CD14-positive monocyte (primary cell): Measurements from ENCODE around the gene CCRL2. TPM values are rescaled to one million over a fixed set of nuclear protein-coding genes. Genes with fewer than 3 reads are reported as not detected.

Experiments
- DNase-seq, 3 donors: peaks; one replicate each; pipeline ENCODE4 v3.0.0-alpha.2; 2011 to 2022
- H2AFZ ChIP-seq: 2 replicates; pipeline ENCODE4 v1.6.0; 2012; ENCODE audit warnings: mild to moderate bottlenecking, low read depth, low read length, inconsistent platforms; ENCODE audit not compliant: insufficient read depth, poor library complexity, severe bottlenecking
- H3K27ac ChIP-seq, 2 donors: 1 replicate in 1 of 2; 2 replicates in 1 of 2; pipeline ENCODE4 v1.5.1; 2012 to 2013; ENCODE audit warnings: low read length in 2 of 2, control low read depth in 1 of 2, inconsistent platforms in 1 of 2, low read depth in 1 of 2, mild to moderate bottlenecking in 1 of 2
- H3K27me3 ChIP-seq, 2 donors: one replicate each; pipeline versions ENCODE4 v1.6.0 to v1.6.1; 2011 to 2013; ENCODE audit warnings: low read length in 2 of 2; ENCODE audit not compliant: control insufficient read depth in 2 of 2, insufficient read depth in 2 of 2
- H3K36me3 ChIP-seq, 2 donors: replicated peaks in 1 of 2; 1 replicate in 1 of 2; 2 replicates in 1 of 2; pipeline versions ENCODE4 v1.5.1 to v1.6.1; 2012 to 2013; ENCODE audit warnings: low read length in 2 of 2, control low read depth in 1 of 2, inconsistent platforms in 1 of 2, mild to moderate bottlenecking in 1 of 2; ENCODE audit not compliant: insufficient read depth in 2 of 2, control insufficient read depth in 1 of 2
- H3K4me1 ChIP-seq, 2 donors: 1 replicate in 1 of 2; 2 replicates in 1 of 2; pipeline versions ENCODE4 v1.5.1 to v1.6.1; 2012 to 2013; ENCODE audit warnings: low read length in 2 of 2, control low read depth in 1 of 2, inconsistent platforms in 1 of 2, mild to moderate bottlenecking in 1 of 2, moderate library complexity in 1 of 2; ENCODE audit not compliant: insufficient read depth in 2 of 2, control insufficient read depth in 1 of 2
- H3K4me2 ChIP-seq: replicated peaks from 2 replicates; pipeline ENCODE3; 2012; ENCODE audit warnings: low read length, moderate library complexity, mild to moderate bottlenecking; ENCODE audit not compliant: poor library complexity, severe bottlenecking; ENCODE audit errors: extremely low read depth
- H3K4me3 ChIP-seq, 3 experiments: fragments of 200-600 bp in 1 of 3; sonication (generic) in 1 of 3; replicated peaks in 1 of 3; 1 replicate in 2 of 3; 2 replicates in 1 of 3; pipeline ENCODE4 v1.5.1; 2011 to 2013; ENCODE audit warnings: low read length in 3 of 3, mild to moderate bottlenecking in 3 of 3, control low read depth in 2 of 3, low read depth in 2 of 3, inconsistent platforms in 1 of 3, moderate library complexity in 1 of 3
- H3K79me2 ChIP-seq: 2 replicates; pipeline ENCODE4 v1.6.0; 2012; ENCODE audit warnings: mild to moderate bottlenecking, control low read depth, inconsistent platforms, low read length, moderate library complexity; ENCODE audit not compliant: insufficient read depth
- H3K9ac ChIP-seq: 2 replicates; pipeline ENCODE4 v1.6.0; 2017; ENCODE audit warnings: low read length, mild to moderate bottlenecking; ENCODE audit not compliant: insufficient read depth, poor library complexity, severe bottlenecking
- H3K9me3 ChIP-seq, 2 donors: replicated peaks in 1 of 2; 1 replicate in 1 of 2; 2 replicates in 1 of 2; pipeline versions ENCODE4 v1.5.1 to v1.6.1; 2012 to 2013; ENCODE audit warnings: low read length in 2 of 2, control low read depth in 1 of 2; ENCODE audit not compliant: control insufficient read depth in 1 of 2, insufficient read depth in 1 of 2
- H4K20me1 ChIP-seq: 2 replicates; pipeline ENCODE4 v1.6.0; 2012; ENCODE audit warnings: mild to moderate bottlenecking, low read length, control low read depth, moderate library complexity; ENCODE audit not compliant: insufficient read depth
- H3K27ac Mint-ChIP-seq, 7 donors: one replicate each; pipeline ENCODE4 v1.8.0; 2020; ENCODE audit warnings: mild to moderate bottlenecking in 7 of 7, mixed read lengths in 7 of 7, moderate library complexity in 6 of 7, inconsistent platforms in 2 of 7
- H3K27me3 Mint-ChIP-seq, 3 donors: one replicate each; pipeline ENCODE4 v1.8.0; 2021 to 2022; ENCODE audit warnings: low read depth in 3 of 3, mild to moderate bottlenecking in 3 of 3, mixed read lengths in 3 of 3, moderate library complexity in 3 of 3, inconsistent platforms in 1 of 3
- H3K36me3 Mint-ChIP-seq, 2 donors: one replicate each; pipeline ENCODE4 v1.8.0; 2020; ENCODE audit warnings: mixed read lengths in 2 of 2, inconsistent platforms in 1 of 2, mild to moderate bottlenecking in 1 of 2
- H3K4me1 Mint-ChIP-seq: one replicate; pipeline ENCODE4 v1.8.0; 2020; ENCODE audit warnings: mild to moderate bottlenecking, mixed read lengths
- H3K4me3 Mint-ChIP-seq, 2 donors: one replicate each; pipeline ENCODE4 v1.8.0; 2020; ENCODE audit warnings: mild to moderate bottlenecking in 2 of 2, mixed read lengths in 2 of 2, moderate library complexity in 1 of 2
- H3K9me3 Mint-ChIP-seq, 7 donors: one replicate each; pipeline ENCODE4 v1.8.0; 2020 to 2022; ENCODE audit warnings: mixed read lengths in 7 of 7, mild to moderate bottlenecking in 6 of 7, moderate library complexity in 6 of 7, inconsistent platforms in 2 of 7
- CTCF ChIP-seq: fragments of 200-600 bp; IDR thresholded peaks from one replicate; pipeline ENCODE4 v1.8.0; 2022; ENCODE audit warnings: antibody characterized with exemption, mild to moderate bottlenecking
- WGBS: methylation state at CpG from one replicate; pipeline ENCODE4 v1.1.5; 2013; ENCODE audit warnings: missing lambda C conversion rate; ENCODE audit not compliant: insufficient coverage; 5-methylcytosine and 5-hydroxymethylcytosine counted together
- intact Hi-C, 2 donors: fragments of 100-400 bp; cut with micrococcal nuclease; formaldehyde crosslinking; loops; one replicate each; pipeline versions ENCODE4 v1.15.0 to v1.15.1; 2023
- polyA plus RNA-seq, 3 donors: library from polyadenylated mRNA; depleted of rRNA in 1 of 3; unstranded in 2 of 3; stranded (reverse) in 1 of 3; fragments of 300-500 nt in 2 of 3; fragments of >200 nt in 1 of 3; fragmentation: Illumina TruSeq in 2 of 3; gene quantifications; 1 replicate in 2 of 3; 2 replicates in 1 of 3; pipeline ENCODE4 v1.2.3, GENCODE V29; 2012 to 2021

CCRL2 gene
- polyA plus RNA-seq, 3 donors = 10.2 to 15.3 (median 11.7) TPM

- H3K4me3 Mint-ChIP-seq = no peak overlapping the region
- H3K36me3 Mint-ChIP-seq = peaks cover 0 to 2% of the 10 kb centered on the region in 2 donors
- no peak for DNase-seq
- TF ChIP-seq CTCF = no peak
- peaks cover 0 to 1% (median 0%) of the 10 kb centered on the region in 3 donors for H3K27me3 Mint-ChIP-seq
- Histone ChIP-seq H3K4me3 (no peak overlapping the region), H3K4me2 (no peak overlapping the region), H2AFZ (no peak overlapping the region), H4K20me1 (no peaks in the 10 kb centered on the region), H3K9me3 (peaks cover 11 to 15% of the 10 kb centered on the region in 2 donors), H3K36me3 (no peaks in the 10 kb centered on the region), H3K27me3 (no peaks in the 10 kb centered on the region), H3K9ac (no peak overlapping the region), H3K27ac (no peak overlapping the region), H3K4me1 (peaks cover 0 to 8% of the 10 kb centered on the region in 2 donors), H3K79me2 (no peaks in the 10 kb centered on the region)
- no peak overlapping the region for H3K27ac Mint-ChIP-seq
- peaks cover 11 to 19% (median 15%) of the 10 kb centered on the region in 7 donors for H3K9me3 Mint-ChIP-seq
- intact Hi-C loops = no loop called here
- WGBS = no CpG with 5 or more reads among the region's 1 CpG
- peaks cover 13% of the 10 kb centered on the region for H3K4me1 Mint-ChIP-seq
Measured at GRCh38 chr3:46433841-46434240, 26.8 kb downstream of the CCRL2 start.

- H3K27me3 ChIP-seq = no peaks in the 10 kb centered on the region
- H3K79me2 ChIP-seq = no peaks in the 10 kb centered on the region
- no peak for DNase-seq
- no peak overlapping the region for H3K27ac ChIP-seq
- H3K36me3 ChIP-seq = no peaks in the 10 kb centered on the region
- H3K36me3 Mint-ChIP-seq = peaks cover 0 to 2% of the 10 kb centered on the region in 2 donors
- no peak overlapping the region for H3K4me2 ChIP-seq
- H3K4me1 Mint-ChIP-seq = peaks cover 13% of the 10 kb centered on the region
- no peak overlapping the region for H3K4me3 Mint-ChIP-seq
- peaks cover 11 to 19% (median 15%) of the 10 kb centered on the region in 7 donors for H3K9me3 Mint-ChIP-seq
- H2AFZ ChIP-seq = no peak overlapping the region
- peaks cover 0 to 8% of the 10 kb centered on the region in 2 donors for H3K4me1 ChIP-seq
- intact Hi-C loops = no loop called here
- no peak for TF ChIP-seq CTCF
- H3K27ac Mint-ChIP-seq = no peak overlapping the region
- 100% methylated on average over 3 of the region's 3 CpGs for WGBS
- peaks cover 11 to 15% of the 10 kb centered on the region in 2 donors for H3K9me3 ChIP-seq
- no peaks in the 10 kb centered on the region for H4K20me1 ChIP-seq
- peaks cover 0 to 1% (median 0%) of the 10 kb centered on the region in 3 donors for H3K27me3 Mint-ChIP-seq
- H3K4me3 ChIP-seq = no peak overlapping the region
- H3K9ac ChIP-seq = no peak overlapping the region
Measured at GRCh38 chr3:46435081-46435726, 28.1 kb downstream of the CCRL2 start.
